ENCODE results near the gene C10orf53.

C10orf53 gene

GRCh38 chr10:49645871-49646870 lies 33.3 kb upstream of the C10orf53 start:
- Histone ChIP-seq H3K4me1 (ENCODE audit: insufficient read depth, low read length) (peaks cover 9% of the 10 kb centered on the region; the same call in 1 of the 2 replicates), H3K27me3 (ENCODE audit: insufficient read depth, low read length) (peaks cover 8% of the 10 kb centered on the region), H3K4me3 (ENCODE audit: low read length) (no peak overlapping the region), H3K36me3 (ENCODE audit: insufficient read depth, low read length) (no peaks in the 10 kb centered on the region), H3K27ac (ENCODE audit: low read depth, low read length) (no peak overlapping the region), H3K9me3 (ENCODE audit: insufficient read depth, low read depth, low read length) (no peaks in the 10 kb centered on the region), H3K9ac (ENCODE audit: low read depth, low read length) (no peak overlapping the region)
- WGBS, result 93% methylated on average over 22 of the region's 22 CpGs

GRCh38 chr10:49647554-49647953 lies 31.9 kb upstream of the C10orf53 start:
- 95% methylated on average over 3 of the region's 4 CpGs for WGBS
- Histone ChIP-seq H3K4me3 (ENCODE audit: low read length) (no peak overlapping the region), H3K4me1 (ENCODE audit: insufficient read depth, low read length) (peaks cover 9% of the 10 kb centered on the region; the same call in 1 of the 2 replicates), H3K9ac (ENCODE audit: low read depth, low read length) (no peak overlapping the region), H3K27ac (ENCODE audit: low read depth, low read length) (no peak overlapping the region), H3K27me3 (ENCODE audit: insufficient read depth, low read length) (peaks cover 8% of the 10 kb centered on the region), H3K36me3 (ENCODE audit: insufficient read depth, low read length) (no peaks in the 10 kb centered on the region), H3K9me3 (ENCODE audit: insufficient read depth, low read depth, low read length) (no peaks in the 10 kb centered on the region)

GRCh38 chr10:49647985-49648795 lies 31.3 kb upstream of the C10orf53 start:
- H3K9me3 ChIP-seq (ENCODE audit: insufficient read depth, low read depth, low read length), result no peaks in the 10 kb centered on the region
- no peak overlapping the region for H3K4me3 ChIP-seq (ENCODE audit: low read length)
- no peak overlapping the region for H3K9ac ChIP-seq (ENCODE audit: low read depth, low read length)
- H3K27ac ChIP-seq (ENCODE audit: low read depth, low read length), result no peak overlapping the region
- H3K36me3 ChIP-seq (ENCODE audit: insufficient read depth, low read length), result no peaks in the 10 kb centered on the region
- 87% methylated on average over 18 of the region's 18 CpGs for WGBS
- peaks cover 9% of the 10 kb centered on the region; the same call in 1 of the 2 replicates for H3K4me1 ChIP-seq (ENCODE audit: insufficient read depth, low read length)
- peaks cover 8% of the 10 kb centered on the region for H3K27me3 ChIP-seq (ENCODE audit: insufficient read depth, low read length)

GRCh38 chr10:49649294-49649693 lies 30.2 kb upstream of the C10orf53 start:
- Histone ChIP-seq H3K4me1 (ENCODE audit: insufficient read depth, low read length) (peaks cover 9% of the 10 kb centered on the region; the same call in 1 of the 2 replicates), H3K9me3 (ENCODE audit: insufficient read depth, low read depth, low read length) (no peaks in the 10 kb centered on the region), H3K4me3 (ENCODE audit: low read length) (no peak overlapping the region), H3K27ac (ENCODE audit: low read depth, low read length) (no peak overlapping the region), H3K36me3 (ENCODE audit: insufficient read depth, low read length) (no peaks in the 10 kb centered on the region), H3K9ac (ENCODE audit: low read depth, low read length) (no peak overlapping the region), H3K27me3 (ENCODE audit: insufficient read depth, low read length) (peaks cover 8% of the 10 kb centered on the region)
- 25% methylated on average over 17 of the region's 17 CpGs for WGBS

GRCh38 chr10:49649936-49650723 lies 29.3 kb upstream of the C10orf53 start:
- no peak overlapping the region for H3K27ac ChIP-seq (ENCODE audit: low read depth, low read length)
- 85% methylated on average over 8 of the region's 8 CpGs for WGBS
- H3K27me3 ChIP-seq (ENCODE audit: insufficient read depth, low read length), result peaks cover 4% of the 10 kb centered on the region
- no peak overlapping the region for H3K4me3 ChIP-seq (ENCODE audit: low read length)
- H3K36me3 ChIP-seq (ENCODE audit: insufficient read depth, low read length), result no peaks in the 10 kb centered on the region
- H3K9me3 ChIP-seq (ENCODE audit: insufficient read depth, low read depth, low read length), result no peaks in the 10 kb centered on the region
- no peak overlapping the region for H3K9ac ChIP-seq (ENCODE audit: low read depth, low read length)
- peaks cover 9% of the 10 kb centered on the region; the same call in 1 of the 2 replicates for H3K4me1 ChIP-seq (ENCODE audit: insufficient read depth, low read length)

GRCh38 chr10:49650724-49651034 lies 28.8 kb upstream of the C10orf53 start:
- Histone ChIP-seq H3K27ac (ENCODE audit: low read depth, low read length) (no peak overlapping the region), H3K4me1 (ENCODE audit: insufficient read depth, low read length) (peaks cover 9% of the 10 kb centered on the region; the same call in 1 of the 2 replicates), H3K9ac (ENCODE audit: low read depth, low read length) (no peak overlapping the region), H3K36me3 (ENCODE audit: insufficient read depth, low read length) (no peaks in the 10 kb centered on the region), H3K4me3 (ENCODE audit: low read length) (no peak overlapping the region), H3K27me3 (ENCODE audit: insufficient read depth, low read length) (peaks cover 4% of the 10 kb centered on the region), H3K9me3 (ENCODE audit: insufficient read depth, low read depth, low read length) (no peaks in the 10 kb centered on the region)
- WGBS, result 97% methylated on average over 1 of the region's 1 CpG

GRCh38 chr10:49651039-49651835 lies 28.2 kb upstream of the C10orf53 start:
- WGBS, result 91% methylated on average over 15 of the region's 15 CpGs
- no peak overlapping the region for H3K27ac ChIP-seq (ENCODE audit: low read depth, low read length)
- no peak overlapping the region for H3K9ac ChIP-seq (ENCODE audit: low read depth, low read length)

GRCh38 chr10:49651917-49652316 lies 27.5 kb upstream of the C10orf53 start:
- Histone ChIP-seq H3K4me3 (ENCODE audit: low read length) (no peak overlapping the region), H3K36me3 (ENCODE audit: insufficient read depth, low read length) (no peaks in the 10 kb centered on the region), H3K4me1 (ENCODE audit: insufficient read depth, low read length) (peaks cover 9% of the 10 kb centered on the region; the same call in 1 of the 2 replicates), H3K27ac (ENCODE audit: low read depth, low read length) (no peak overlapping the region), H3K9ac (ENCODE audit: low read depth, low read length) (no peak overlapping the region), H3K27me3 (ENCODE audit: insufficient read depth, low read length) (peaks cover 4% of the 10 kb centered on the region), H3K9me3 (ENCODE audit: insufficient read depth, low read depth, low read length) (no peaks in the 10 kb centered on the region)
- 99% methylated on average over 2 of the region's 2 CpGs for WGBS

More at GRCh38 chr10:49651039-49651835, 28.2 kb upstream of the C10orf53 start:
- H3K4me1 ChIP-seq (ENCODE audit: insufficient read depth, low read length), result peaks cover 9% of the 10 kb centered on the region; the same call in 1 of the 2 replicates
- no peak overlapping the region for H3K4me3 ChIP-seq (ENCODE audit: low read length)
- no peaks in the 10 kb centered on the region for H3K36me3 ChIP-seq (ENCODE audit: insufficient read depth, low read length)
- no peaks in the 10 kb centered on the region for H3K9me3 ChIP-seq (ENCODE audit: insufficient read depth, low read depth, low read length)
- peaks cover 4% of the 10 kb centered on the region for H3K27me3 ChIP-seq (ENCODE audit: insufficient read depth, low read length)

GRCh38 chr10:49652421-49653272 lies 26.8 kb upstream of the C10orf53 start:
- Histone ChIP-seq H3K27me3 (ENCODE audit: insufficient read depth, low read length) (peaks cover 4% of the 10 kb centered on the region), H3K27ac (ENCODE audit: low read depth, low read length) (no peak overlapping the region), H3K9me3 (ENCODE audit: insufficient read depth, low read depth, low read length) (no peaks in the 10 kb centered on the region), H3K36me3 (ENCODE audit: insufficient read depth, low read length) (no peaks in the 10 kb centered on the region), H3K9ac (ENCODE audit: low read depth, low read length) (no peak overlapping the region), H3K4me3 (ENCODE audit: low read length) (no peak overlapping the region), H3K4me1 (ENCODE audit: insufficient read depth, low read length) (peaks cover 9% of the 10 kb centered on the region; the same call in 1 of the 2 replicates)
- 89% methylated on average over 15 of the region's 15 CpGs for WGBS

Data from HUES64 (cell line).